ENCODE results near the gene TMEM205. TPM values are rescaled to one million over a fixed set of nuclear protein-coding genes. Genes with fewer than 3 reads are reported as not detected.
A peak's percentile ranks its signal among the peaks of the same experiment; 100 is the strongest.

Gene TMEM205
- total and polyA plus RNA-seq, 2 of the 13 experiments (the other 11 are each of a cell fraction or from before 2014, with no cell fraction given), result 45.5 to 98.7 TPM

DNA sequence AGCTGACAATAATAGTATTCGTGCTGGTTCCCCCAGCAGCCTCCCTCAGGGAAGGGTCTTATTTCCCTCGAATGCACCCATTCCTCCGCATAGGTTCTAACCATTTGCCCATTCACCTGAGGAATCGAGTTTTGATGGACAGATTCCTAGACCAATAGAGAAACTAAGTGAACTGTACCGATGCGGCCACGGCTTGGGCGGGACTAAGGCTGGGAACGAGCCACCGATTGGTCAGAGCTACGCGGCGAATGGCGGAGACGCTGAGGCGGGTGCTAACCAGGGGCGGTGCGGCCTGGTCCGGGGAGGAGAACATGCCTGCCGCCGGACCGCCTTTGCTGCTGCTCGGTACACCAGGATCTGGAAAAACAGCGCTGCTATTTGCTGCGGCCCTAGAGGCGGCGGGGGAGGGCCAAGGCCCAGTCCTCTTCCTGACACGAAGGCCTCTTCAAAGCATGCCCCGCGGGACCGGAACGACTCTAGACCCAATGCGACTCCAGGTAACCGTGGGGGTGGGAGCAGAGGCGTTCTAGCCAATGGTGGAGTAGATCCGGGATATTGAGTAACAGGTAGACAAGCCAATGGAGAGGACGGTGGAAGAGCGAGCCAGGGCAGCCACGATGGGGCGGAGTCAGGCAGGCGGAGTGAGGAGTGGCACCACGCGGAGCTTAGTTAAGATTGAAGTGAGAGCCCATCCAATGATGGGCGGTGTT, 28.5 kb upstream of the TMEM205 start, which contains the start of gene SWSAP1 (continued):
- TF ChIP-seq SRY (CRISPR knock-in tag; IDR thresholded peaks at IDR 0.05), result peak; percentile 51; the same call in 1 of the 2 replicates
- TF ChIP-seq NR1H2 (CRISPR knock-in tag; IDR thresholded peaks at IDR 0.05; ENCODE audit: borderline replicate concordance, low read depth), result no peak
- no peak for TF ChIP-seq NFIC (IDR thresholded peaks at IDR 0.05; ENCODE audit: low read length)
- no peak for TF ChIP-seq EZH2 (conservative IDR thresholded peaks at IDR 0.05; ENCODE audit: low read depth, low read length)
- TF ChIP-seq TCF12 (IDR thresholded peaks at IDR 0.05), result no peak
- TF ChIP-seq TCF12 (CRISPR knock-in tag; IDR thresholded peaks at IDR 0.05), result no peak
- peak; percentile 72; the same call in 1 of the 2 replicates for TF ChIP-seq ARNT2 (CRISPR knock-in tag; IDR thresholded peaks at IDR 0.05; ENCODE audit: low read depth)
- TF ChIP-seq ZNF709 (CRISPR knock-in tag; IDR thresholded peaks at IDR 0.05), result peak; percentile 84; the same call in 1 of the 2 replicates
- peak; percentile 77; the same call in 1 of the 2 replicates for TF ChIP-seq EEA1 (CRISPR knock-in tag; IDR thresholded peaks at IDR 0.05; ENCODE audit: borderline replicate concordance)
- TF ChIP-seq ZNF543 (CRISPR knock-in tag; IDR thresholded peaks at IDR 0.05), result no peak
- peak; percentile 58; the same call in 1 of the 3 replicates for TF ChIP-seq MXI1 (IDR thresholded peaks at IDR 0.05; ENCODE audit: borderline replicate concordance, low read depth, low read length)
- TF ChIP-seq SRSF4 (IDR thresholded peaks at IDR 0.05; ENCODE audit: low read depth, low read length, poor library complexity, severe bottlenecking), result no peak
- TF ChIP-seq HMG20A (CRISPR knock-in tag; IDR thresholded peaks at IDR 0.05; ENCODE audit: borderline replicate concordance), result no peak
- TF ChIP-seq ARID2 (CRISPR knock-in tag; IDR thresholded peaks at IDR 0.05; ENCODE audit: borderline replicate concordance), result 0 out of 2 replicates have a peak, but pooled peaks have one; percentile 71
- TF ChIP-seq TGIF2 (CRISPR knock-in tag; IDR thresholded peaks at IDR 0.05), result peak; percentile 71
- TF ChIP-seq ZNF549 (CRISPR knock-in tag; IDR thresholded peaks at IDR 0.05), result no peak
- TF ChIP-seq, protein P1, sequence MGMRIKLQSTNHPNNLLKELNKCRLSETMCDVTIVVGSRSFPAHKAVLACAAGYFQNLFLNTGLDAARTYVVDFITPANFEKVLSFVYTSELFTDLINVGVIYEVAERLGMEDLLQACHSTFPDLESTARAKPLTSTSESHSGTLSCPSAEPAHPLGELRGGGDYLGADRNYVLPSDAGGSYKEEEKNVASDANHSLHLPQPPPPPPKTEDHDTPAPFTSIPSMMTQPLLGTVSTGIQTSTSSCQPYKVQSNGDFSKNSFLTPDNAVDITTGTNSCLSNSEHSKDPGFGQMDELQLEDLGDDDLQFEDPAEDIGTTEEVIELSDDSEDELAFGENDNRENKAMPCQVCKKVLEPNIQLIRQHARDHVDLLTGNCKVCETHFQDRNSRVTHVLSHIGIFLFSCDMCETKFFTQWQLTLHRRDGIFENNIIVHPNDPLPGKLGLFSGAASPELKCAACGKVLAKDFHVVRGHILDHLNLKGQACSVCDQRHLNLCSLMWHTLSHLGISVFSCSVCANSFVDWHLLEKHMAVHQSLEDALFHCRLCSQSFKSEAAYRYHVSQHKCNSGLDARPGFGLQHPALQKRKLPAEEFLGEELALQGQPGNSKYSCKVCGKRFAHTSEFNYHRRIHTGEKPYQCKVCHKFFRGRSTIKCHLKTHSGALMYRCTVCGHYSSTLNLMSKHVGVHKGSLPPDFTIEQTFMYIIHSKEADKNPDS (CRISPR knock-in tag; IDR thresholded peaks at IDR 0.05), result no peak
- TF ChIP-seq, protein P2, sequence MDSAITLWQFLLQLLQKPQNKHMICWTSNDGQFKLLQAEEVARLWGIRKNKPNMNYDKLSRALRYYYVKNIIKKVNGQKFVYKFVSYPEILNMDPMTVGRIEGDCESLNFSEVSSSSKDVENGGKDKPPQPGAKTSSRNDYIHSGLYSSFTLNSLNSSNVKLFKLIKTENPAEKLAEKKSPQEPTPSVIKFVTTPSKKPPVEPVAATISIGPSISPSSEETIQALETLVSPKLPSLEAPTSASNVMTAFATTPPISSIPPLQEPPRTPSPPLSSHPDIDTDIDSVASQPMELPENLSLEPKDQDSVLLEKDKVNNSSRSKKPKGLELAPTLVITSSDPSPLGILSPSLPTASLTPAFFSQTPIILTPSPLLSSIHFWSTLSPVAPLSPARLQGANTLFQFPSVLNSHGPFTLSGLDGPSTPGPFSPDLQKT (CRISPR knock-in tag; IDR thresholded peaks at IDR 0.05; ENCODE audit: borderline replicate concordance), result no peak
- no peak for TF ChIP-seq ZNF780A (CRISPR knock-in tag; IDR thresholded peaks at IDR 0.05)
- no peak for TF ChIP-seq CCAR2 (optimal IDR thresholded peaks at IDR 0.05; ENCODE audit: low read depth, low read length)
- TF ChIP-seq, protein P3, sequence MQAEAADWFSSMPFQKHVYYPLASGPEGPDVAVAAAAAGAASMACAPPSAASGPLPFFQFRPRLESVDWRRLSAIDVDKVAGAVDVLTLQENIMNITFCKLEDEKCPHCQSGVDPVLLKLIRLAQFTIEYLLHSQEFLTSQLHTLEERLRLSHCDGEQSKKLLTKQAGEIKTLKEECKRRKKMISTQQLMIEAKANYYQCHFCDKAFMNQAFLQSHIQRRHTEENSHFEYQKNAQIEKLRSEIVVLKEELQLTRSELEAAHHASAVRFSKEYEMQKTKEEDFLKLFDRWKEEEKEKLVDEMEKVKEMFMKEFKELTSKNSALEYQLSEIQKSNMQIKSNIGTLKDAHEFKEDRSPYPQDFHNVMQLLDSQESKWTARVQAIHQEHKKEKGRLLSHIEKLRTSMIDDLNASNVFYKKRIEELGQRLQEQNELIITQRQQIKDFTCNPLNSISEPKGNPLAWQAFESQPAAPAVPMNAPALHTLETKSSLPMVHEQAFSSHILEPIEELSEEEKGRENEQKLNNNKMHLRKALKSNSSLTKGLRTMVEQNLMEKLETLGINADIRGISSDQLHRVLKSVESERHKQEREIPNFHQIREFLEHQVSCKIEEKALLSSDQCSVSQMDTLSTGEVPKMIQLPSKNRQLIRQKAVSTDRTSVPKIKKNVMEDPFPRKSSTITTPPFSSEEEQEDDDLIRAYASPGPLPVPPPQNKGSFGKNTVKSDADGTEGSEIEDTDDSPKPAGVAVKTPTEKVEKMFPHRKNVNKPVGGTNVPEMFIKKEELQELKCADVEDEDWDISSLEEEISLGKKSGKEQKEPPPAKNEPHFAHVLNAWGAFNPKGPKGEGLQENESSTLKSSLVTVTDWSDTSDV (CRISPR knock-in tag; IDR thresholded peaks at IDR 0.05), result peak; percentile 89; the same call in 1 of the 2 replicates
- TF ChIP-seq ZNF605 (CRISPR knock-in tag; IDR thresholded peaks at IDR 0.05), result peak; percentile 79
- peak; percentile 69; the same call in 1 of the 2 replicates for TF ChIP-seq ZSCAN31 (CRISPR knock-in tag; IDR thresholded peaks at IDR 0.05; ENCODE audit: low read depth)
- TF ChIP-seq RXRA (CRISPR knock-in tag; IDR thresholded peaks at IDR 0.05), result peak; percentile 80; the same call in 1 of the 2 replicates
- no peak for TF ChIP-seq ZBTB7A (CRISPR knock-in tag; IDR thresholded peaks at IDR 0.05)
- peak; percentile 63; the same call in 1 of the 2 replicates for TF ChIP-seq MIER3 (CRISPR knock-in tag; IDR thresholded peaks at IDR 0.05; ENCODE audit: borderline replicate concordance)
